ENCODE results near the gene ANKRD9.

ANKRD9 gene

DNA sequence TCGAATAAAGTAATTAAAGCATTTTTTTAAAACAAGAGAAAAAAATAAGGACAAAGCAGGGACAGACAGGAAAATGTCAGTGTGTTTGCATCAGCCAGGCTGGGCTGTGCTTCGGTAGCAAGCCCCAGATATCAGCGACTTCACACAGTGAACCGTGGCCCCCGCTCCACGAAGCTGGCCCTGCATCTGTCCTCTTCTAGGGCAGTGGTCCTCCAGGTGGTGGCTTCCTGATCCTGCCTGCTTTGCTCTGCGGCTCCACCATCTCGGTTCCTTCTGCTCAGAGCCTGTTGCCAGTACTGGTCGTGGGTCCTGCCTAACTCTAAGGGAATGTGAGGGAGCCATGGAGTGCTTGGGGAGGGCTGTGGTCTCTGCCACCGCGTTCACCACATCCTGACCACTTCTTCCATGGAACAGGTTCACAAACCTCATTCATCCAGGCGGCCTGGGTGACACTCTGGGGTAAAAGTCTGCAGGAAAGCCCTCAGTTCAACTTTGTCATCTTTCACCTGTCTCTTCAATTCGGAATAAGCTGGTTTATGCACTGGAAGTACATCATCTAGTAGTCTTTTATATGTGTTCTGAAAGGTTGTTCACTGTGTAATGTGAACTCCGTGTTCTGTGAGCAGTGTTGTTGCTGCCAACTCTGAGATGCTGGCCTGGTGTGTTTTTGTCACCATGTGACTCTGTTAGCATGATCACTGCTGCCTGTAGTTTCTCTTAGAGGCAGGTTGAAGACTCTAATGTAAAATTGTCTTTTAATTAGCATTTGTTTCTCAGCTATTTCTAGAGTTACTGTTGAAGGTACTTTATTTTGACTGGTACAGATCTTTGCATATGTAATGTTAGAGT lies 47.9 kb downstream of the ANKRD9 start:
- Histone ChIP-seq H3K27me3 (replicated peaks; ENCODE audit: control insufficient read depth, insufficient read depth, low read length) (no peaks in the 10 kb centered on the region), H3K36me3 (ENCODE audit: control insufficient read depth, insufficient read depth, low read length) (no peaks in the 10 kb centered on the region), H3K4me3 (replicated peaks; ENCODE audit: low read depth, low read length) (no peak overlapping the region)
- no peak for TF ChIP-seq CTCF (IDR thresholded peaks at IDR 0.05; ENCODE audit: insufficient read depth, low read length, poor library complexity, severe bottlenecking)
- DNase-seq (ENCODE audit: extremely low read depth, insufficient read length) = no peak

- Histone ChIP-seq H3K36me3 (ENCODE audit: control insufficient read depth, insufficient read depth, low read length) (peaks cover 2% of the 10 kb centered on the region), H3K4me3 (replicated peaks; ENCODE audit: low read depth, low read length) (no peak overlapping the region), H3K27me3 (replicated peaks; ENCODE audit: control insufficient read depth, insufficient read depth, low read length) (no peaks in the 10 kb centered on the region)
- TF ChIP-seq CTCF (IDR thresholded peaks at IDR 0.05; ENCODE audit: insufficient read depth, low read length, poor library complexity, severe bottlenecking) = no peak
- no peak for DNase-seq (ENCODE audit: extremely low read depth, insufficient read length)
These were observed 52.1 kb downstream of the ANKRD9 start for GRCh38 chr14:102457509-102457908.

DNA sequence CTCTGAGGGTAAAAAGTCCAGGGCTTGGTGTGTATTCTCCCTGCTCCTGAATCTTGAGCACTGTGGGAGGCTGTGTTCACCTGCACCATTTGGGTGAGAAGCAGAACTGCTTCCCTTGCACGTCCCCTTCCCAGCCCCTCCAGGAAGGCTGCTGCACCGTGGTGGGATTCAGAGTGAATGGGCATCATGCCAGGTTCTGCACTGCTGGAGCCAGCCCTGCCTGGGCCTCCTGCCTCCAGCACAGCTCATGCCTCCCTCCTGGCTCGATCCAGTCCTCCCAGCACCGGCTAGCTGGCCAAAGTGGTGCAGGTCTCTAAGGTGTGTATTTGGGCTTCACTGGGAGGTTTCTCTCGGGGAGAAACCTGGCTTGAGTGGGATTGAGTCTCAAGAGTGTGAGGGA lies 54.9 kb downstream of the ANKRD9 start:
- H3K36me3 ChIP-seq (ENCODE audit: control insufficient read depth, insufficient read depth, low read length) = peaks cover 7% of the 10 kb centered on the region
- no peaks in the 10 kb centered on the region for H3K27me3 ChIP-seq (replicated peaks; ENCODE audit: control insufficient read depth, insufficient read depth, low read length)
- H3K4me3 ChIP-seq (replicated peaks; ENCODE audit: low read depth, low read length) = no peak overlapping the region
- no peak for DNase-seq (ENCODE audit: extremely low read depth, insufficient read length)
- no peak for TF ChIP-seq CTCF (IDR thresholded peaks at IDR 0.05; ENCODE audit: insufficient read depth, low read length, poor library complexity, severe bottlenecking)

DNA sequence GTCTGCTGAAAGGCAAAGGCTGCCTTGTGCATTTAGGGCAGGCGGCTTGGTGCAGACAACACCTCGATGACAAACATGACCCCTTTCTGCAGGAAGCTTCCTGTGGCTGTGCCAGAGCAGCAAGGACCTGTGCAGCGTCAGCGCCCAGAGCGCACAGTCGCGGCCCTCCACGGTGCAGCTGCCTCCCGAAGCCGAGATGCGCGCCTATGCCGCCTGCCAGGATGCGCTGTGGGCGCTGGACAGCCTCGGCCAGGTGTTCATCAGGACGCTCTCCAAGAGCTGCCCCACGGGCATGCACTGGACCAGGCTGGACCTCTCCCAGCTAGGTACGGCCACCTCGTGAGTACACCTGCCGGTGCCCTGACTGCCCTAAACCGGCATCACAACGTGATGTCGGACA lies 57.3 kb downstream of the ANKRD9 start:
- TF ChIP-seq CTCF (IDR thresholded peaks at IDR 0.05; ENCODE audit: insufficient read depth, low read length, poor library complexity, severe bottlenecking) = no peak
- peaks cover 8% of the 10 kb centered on the region for H3K36me3 ChIP-seq (ENCODE audit: control insufficient read depth, insufficient read depth, low read length)
- no peak overlapping the region for H3K4me3 ChIP-seq (replicated peaks; ENCODE audit: low read depth, low read length)
- H3K27me3 ChIP-seq (replicated peaks; ENCODE audit: control insufficient read depth, insufficient read depth, low read length) = no peaks in the 10 kb centered on the region
- no peak for DNase-seq (ENCODE audit: extremely low read depth, insufficient read length)

Data from GM06990 (cell line).